ENCODE measurements around the gene C2CD4D.

DNA sequence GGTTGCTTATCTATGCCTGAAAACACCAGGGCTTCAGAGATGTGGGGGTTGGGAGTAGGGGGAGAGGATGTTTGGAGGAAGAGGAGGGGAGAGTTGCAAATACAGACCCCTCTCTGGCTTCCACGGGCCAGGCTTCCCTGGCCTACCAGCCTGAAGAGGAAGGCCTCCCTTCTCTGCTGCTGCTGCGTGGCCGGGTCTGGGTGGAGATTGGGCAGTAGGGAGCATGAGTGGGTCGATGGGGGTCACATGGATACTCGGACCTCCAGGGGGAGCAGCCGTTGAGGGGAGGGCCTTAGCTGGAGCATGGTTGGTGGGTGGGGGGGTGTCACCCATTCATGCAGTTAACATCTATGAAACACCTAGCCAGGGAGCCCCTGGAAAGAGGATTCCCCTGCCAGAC, 9.6 kb downstream of the C2CD4D start:
- TF ChIP-seq, protein P1, sequence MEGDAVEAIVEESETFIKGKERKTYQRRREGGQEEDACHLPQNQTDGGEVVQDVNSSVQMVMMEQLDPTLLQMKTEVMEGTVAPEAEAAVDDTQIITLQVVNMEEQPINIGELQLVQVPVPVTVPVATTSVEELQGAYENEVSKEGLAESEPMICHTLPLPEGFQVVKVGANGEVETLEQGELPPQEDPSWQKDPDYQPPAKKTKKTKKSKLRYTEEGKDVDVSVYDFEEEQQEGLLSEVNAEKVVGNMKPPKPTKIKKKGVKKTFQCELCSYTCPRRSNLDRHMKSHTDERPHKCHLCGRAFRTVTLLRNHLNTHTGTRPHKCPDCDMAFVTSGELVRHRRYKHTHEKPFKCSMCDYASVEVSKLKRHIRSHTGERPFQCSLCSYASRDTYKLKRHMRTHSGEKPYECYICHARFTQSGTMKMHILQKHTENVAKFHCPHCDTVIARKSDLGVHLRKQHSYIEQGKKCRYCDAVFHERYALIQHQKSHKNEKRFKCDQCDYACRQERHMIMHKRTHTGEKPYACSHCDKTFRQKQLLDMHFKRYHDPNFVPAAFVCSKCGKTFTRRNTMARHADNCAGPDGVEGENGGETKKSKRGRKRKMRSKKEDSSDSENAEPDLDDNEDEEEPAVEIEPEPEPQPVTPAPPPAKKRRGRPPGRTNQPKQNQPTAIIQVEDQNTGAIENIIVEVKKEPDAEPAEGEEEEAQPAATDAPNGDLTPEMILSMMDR (IDR thresholded peaks at IDR 0.05), result no peak
- TF ChIP-seq EZH2phosphoT487 (IDR thresholded peaks at IDR 0.05), result no peak
